Esophagus squamous epithelium (tissue), 4 donors: ENCODE data around the gene ATG14.

Experiments
- CTCF ChIP-seq, 6 experiments: fragments of 450-650 bp in 4 of 6; fragments of 200-600 bp in 2 of 6; sonication (generic) in 2 of 6; IDR thresholded peaks; one replicate each; pipeline ENCODE4 v1.5.1; 2016 to 2019; ENCODE audit warnings: antibody characterized with exemption in 6 of 6, mild to moderate bottlenecking in 4 of 6, moderate library complexity in 4 of 6
- POLR2A ChIP-seq, 4 donors: fragments of 450-650 bp; IDR thresholded peaks; one replicate each; pipeline ENCODE4 v1.6.1; 2017; ENCODE audit warnings: antibody characterized with exemption in 4 of 4, mild to moderate bottlenecking in 4 of 4, moderate library complexity in 3 of 4

- no peak for TF ChIP-seq CTCF (IDR thresholded peaks at IDR 0.05)
- no peak for TF ChIP-seq POLR2A (IDR thresholded peaks at IDR 0.05)
These were observed 50.4 kb downstream of the ATG14 start for GRCh38 chr14:55361190-55361589.
